T-cell (primary cell): ENCODE results near the gene PLIN5. TPM values are rescaled to one million over a fixed set of nuclear protein-coding genes. Genes with fewer than 3 reads are reported as not detected.

ENCODE experiments used
- ATAC-seq, 4 experiments: fragments of 200-7000 bp in 3 of 4; fragments of 150-1000 bp in 1 of 4; cut with Tn5 transposase; replicated peaks in 1 of 4; 1 replicate in 3 of 4; 2 replicates in 1 of 4; pipeline ENCODE4 v1.10.0; 2021; ENCODE audit warnings: moderate library complexity in 3 of 4, mild to moderate bottlenecking in 2 of 4, moderate number of reproducible peaks in 1 of 4
- CTCF ChIA-PET, 2 donors: fragments of 300-600 bp; sonication (Branson Sonifier 250); formaldehyde crosslinking; loops; one replicate each; lab custom pipeline; 2022; ENCODE audit warnings: antibody characterized with exemption in 2 of 2; lab: Charles Lee
- POLR2A ChIA-PET, 2 donors: fragments of 300-600 bp; sonication (Branson Sonifier 250); formaldehyde crosslinking; loops; one replicate each; lab custom pipeline; 2022; ENCODE audit warnings: antibody characterized with exemption in 2 of 2; lab: Charles Lee
- DNase-seq, 35 experiments: peaks; one replicate each; pipeline versions ENCODE4 v3.0.0 to v3.0.0-alpha.2; 2013 to 2023
- H3K27ac ChIP-seq: one replicate; pipeline ENCODE4 v1.5.1; 2013; ENCODE audit warnings: low read length
- H3K27me3 ChIP-seq, 2 experiments: replicated peaks in 1 of 2; 1 replicate in 1 of 2; 2 replicates in 1 of 2; pipeline versions ENCODE4 v1.6.1 to v1.7.0; 2013; ENCODE audit warnings: low read length in 1 of 2, mixed read lengths in 1 of 2; ENCODE audit not compliant: control insufficient read depth in 2 of 2, insufficient read depth in 2 of 2; ENCODE audit errors: extremely low read depth in 1 of 2
- H3K36me3 ChIP-seq, 2 donors: 1 replicate in 1 of 2; 2 replicates in 1 of 2; pipeline versions ENCODE4 v1.6.1 to v1.7.0; 2013; ENCODE audit warnings: low read length in 1 of 2; ENCODE audit not compliant: control insufficient read depth in 2 of 2, insufficient read depth in 1 of 2; ENCODE audit errors: extremely low read depth in 1 of 2
- H3K4me1 ChIP-seq, 2 experiments: 1 replicate in 1 of 2; 2 replicates in 1 of 2; pipeline versions ENCODE4 v1.6.1 to v1.7.0; 2013; ENCODE audit warnings: low read length in 2 of 2, mixed read lengths in 1 of 2; ENCODE audit not compliant: insufficient read depth in 2 of 2, control insufficient read depth in 1 of 2; ENCODE audit errors: extremely low read depth in 1 of 2
- H3K4me3 ChIP-seq, 2 donors: 1 replicate in 1 of 2; 2 replicates in 1 of 2; pipeline versions ENCODE4 v1.5.1 to v1.7.0; 2013; ENCODE audit warnings: mild to moderate bottlenecking in 2 of 2, low read length in 1 of 2, moderate library complexity in 1 of 2; ENCODE audit not compliant: control insufficient read depth in 1 of 2; ENCODE audit errors: extremely low read depth in 1 of 2
- H3K9me3 ChIP-seq: 2 replicates; pipeline ENCODE4 v1.7.0; 2013
- H3K27ac Mint-ChIP-seq, 2 donors: one replicate each; pipeline ENCODE4 v1.8.0; 2020 to 2021; ENCODE audit warnings: mild to moderate bottlenecking in 2 of 2, mixed read lengths in 2 of 2
- H3K27me3 Mint-ChIP-seq, 2 donors: one replicate each; pipeline ENCODE4 v1.8.0; 2021 to 2022; ENCODE audit warnings: mixed read lengths in 2 of 2
- H3K36me3 Mint-ChIP-seq: one replicate; pipeline ENCODE4 v1.8.0; 2021; ENCODE audit warnings: mixed read lengths
- H3K4me1 Mint-ChIP-seq, 3 donors: one replicate each; pipeline ENCODE4 v1.8.0; 2020 to 2022; ENCODE audit warnings: mixed read lengths in 3 of 3, mild to moderate bottlenecking in 1 of 3
- H3K4me3 Mint-ChIP-seq, 3 donors: one replicate each; pipeline ENCODE4 v1.8.0; 2020 to 2022; ENCODE audit warnings: mild to moderate bottlenecking in 3 of 3, mixed read lengths in 3 of 3, moderate library complexity in 3 of 3
- H3K9me3 Mint-ChIP-seq, 3 donors: one replicate each; pipeline ENCODE4 v1.8.0; 2020 to 2022; ENCODE audit warnings: mixed read lengths in 3 of 3
- WGBS: methylation state at CpG from one replicate; pipeline ENCODE4 v1.1.5; 2013; ENCODE audit warnings: missing lambda C conversion rate; ENCODE audit not compliant: insufficient coverage; 5-methylcytosine and 5-hydroxymethylcytosine counted together
- total RNA-seq, 35 experiments: library from RNA in 6 of 35; stranded (reverse) in 6 of 35; fragments of 120-200 nt in 1 of 35; gene quantifications; one replicate each; pipeline versions ENCODE4 v1.2.1 to v1.2.4 and lab custom pipeline; 2013 to 2026

PLIN5 gene
- total RNA-seq, 5 donors from 2014 or later (not counting 1 experiment from before 2014, with no cell fraction given) = 0.14 to 2.3 (median 0.99) TPM

GRCh38 chr19:4524808-4525562 lies 10.0 kb downstream of the PLIN5 start:
- Histone ChIP-seq H3K4me3 (no peak overlapping the region), H3K27ac (no peak overlapping the region), H3K4me1 (no peaks in the 10 kb centered on the region), H3K27me3 (peaks cover 0 to 20% of the 10 kb centered on the region in 2 experiments), H3K36me3 (no peaks in the 10 kb centered on the region), H3K9me3 (no peaks in the 10 kb centered on the region)
- peak in 33 of 35 experiments; percentile 30 to 73 (median 56) for DNase-seq
- Mint-ChIP-seq H3K27ac (no peak overlapping the region), H3K9me3 (no peaks in the 10 kb centered on the region), H3K27me3 (peaks cover 0 to 4% of the 10 kb centered on the region in 2 donors), H3K36me3 (no peaks in the 10 kb centered on the region), H3K4me3 (no peak overlapping the region), H3K4me1 (peaks cover 0 to 6% (median 0%) of the 10 kb centered on the region in 3 donors)
- WGBS = 74% methylated on average over 18 of the region's 23 CpGs
- ChIA-PET CTCF (interaction anchor here (0.6 to 0.9 kb wide), 4 partner anchors 53 to 293 kb away, joined by 3 to 9 read pairs (median 4); partner anchors contain the start of gene HDGFL2 (in 1 of the 2)), POLR2A (no interaction called here)
- ATAC-seq = peak; percentile 53 to 72 (median 62)

DNA sequence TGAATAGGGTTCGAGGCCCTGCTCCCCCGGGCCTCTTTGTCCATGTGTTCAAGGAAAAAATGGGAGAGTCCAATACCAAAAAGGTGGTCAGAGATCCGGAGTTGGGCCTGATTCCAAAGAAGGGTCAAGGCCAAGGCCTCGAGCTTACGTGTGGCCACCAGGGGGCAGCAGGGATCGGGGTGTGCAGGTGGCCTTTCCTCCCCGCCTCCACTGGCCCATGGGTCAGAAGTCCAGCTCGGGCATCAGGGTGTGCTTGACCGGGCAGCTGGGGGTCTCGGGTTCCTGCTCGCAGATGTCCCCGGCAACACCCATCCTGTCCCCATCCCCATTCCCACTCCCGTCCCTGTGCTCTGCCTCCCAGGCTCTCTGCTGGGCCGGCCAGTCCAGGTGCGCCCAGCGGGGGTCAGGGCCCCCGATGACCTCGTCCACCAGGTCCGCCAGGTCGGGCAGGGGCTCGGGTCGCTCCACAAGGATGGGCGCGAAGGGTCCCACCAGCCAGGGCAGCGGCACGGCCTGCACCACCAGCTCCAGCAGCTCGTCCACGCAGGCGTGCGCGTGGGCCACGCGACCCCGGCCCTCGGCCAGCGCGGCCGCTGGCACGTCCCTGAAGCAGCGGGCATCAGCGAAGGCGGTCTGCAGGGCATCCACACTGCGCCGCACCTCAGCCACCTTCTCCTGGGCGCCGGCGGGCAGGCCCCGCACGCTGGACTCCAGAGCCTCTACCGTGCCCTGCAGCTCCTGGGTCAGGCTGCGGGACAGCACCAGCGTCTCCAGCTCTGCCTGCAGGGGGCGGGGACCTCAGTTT lies 11.5 kb downstream of the PLIN5 start:
- no peaks in the 10 kb centered on the region for H3K36me3 ChIP-seq
- Mint-ChIP-seq H3K4me1 (peaks cover 0 to 6% (median 0%) of the 10 kb centered on the region in 3 donors), H3K27ac (no peak overlapping the region), H3K9me3 (no peaks in the 10 kb centered on the region), H3K36me3 (no peaks in the 10 kb centered on the region), H3K27me3 (peaks cover 0 to 13% of the 10 kb centered on the region in 2 donors), H3K4me3 (no peak overlapping the region)
- CTCF ChIA-PET = interaction anchor here (0.6 kb wide), 2 partner anchors 125 to 157 kb away, joined by 4 to 6 read pairs; no protein-coding TSS in a partner anchor
- DNase-seq = peak in 6 of 35 experiments; percentile 11 to 39 (median 16)
- peaks cover 0 to 28% of the 10 kb centered on the region in 2 experiments for H3K27me3 ChIP-seq
- no peak overlapping the region for H3K4me3 ChIP-seq
- POLR2A ChIA-PET = interaction anchor here in 1 of 2 donors (1.2 kb wide), 1 partner anchor 181 kb away, joined by 3 read pairs; no protein-coding TSS in a partner anchor
- WGBS = 77% methylated on average over 50 of the region's 53 CpGs
- H3K27ac ChIP-seq = no peak overlapping the region
- no peaks in the 10 kb centered on the region for H3K9me3 ChIP-seq
- H3K4me1 ChIP-seq = no peaks in the 10 kb centered on the region
- no peak for ATAC-seq

GRCh38 chr19:4522291-4523002 lies 12.6 kb downstream of the PLIN5 start:
- no peak for DNase-seq
- no peak for ATAC-seq
- ChIA-PET CTCF (interaction anchor here (0.6 kb wide), 2 partner anchors 43 to 126 kb away, joined by 4 read pairs; no protein-coding TSS in a partner anchor), POLR2A (interaction anchor here in 1 of 2 donors (1.2 kb wide), 1 partner anchor 179 kb away, joined by 3 read pairs; no protein-coding TSS in a partner anchor)
- Mint-ChIP-seq H3K4me3 (no peak overlapping the region), H3K4me1 (peaks cover 0 to 6% (median 0%) of the 10 kb centered on the region in 3 donors), H3K9me3 (no peaks in the 10 kb centered on the region), H3K27ac (no peak overlapping the region), H3K36me3 (no peaks in the 10 kb centered on the region), H3K27me3 (peaks cover 0 to 14% of the 10 kb centered on the region in 2 donors)
- no peaks in the 10 kb centered on the region for H3K36me3 ChIP-seq
- no peaks in the 10 kb centered on the region for H3K4me1 ChIP-seq
- no peak overlapping the region for H3K27ac ChIP-seq
- WGBS = 91% methylated on average over 7 of the region's 15 CpGs
- H3K27me3 ChIP-seq = peaks cover 0 to 33% of the 10 kb centered on the region in 2 experiments
- H3K4me3 ChIP-seq = no peak overlapping the region
- no peaks in the 10 kb centered on the region for H3K9me3 ChIP-seq

DNA sequence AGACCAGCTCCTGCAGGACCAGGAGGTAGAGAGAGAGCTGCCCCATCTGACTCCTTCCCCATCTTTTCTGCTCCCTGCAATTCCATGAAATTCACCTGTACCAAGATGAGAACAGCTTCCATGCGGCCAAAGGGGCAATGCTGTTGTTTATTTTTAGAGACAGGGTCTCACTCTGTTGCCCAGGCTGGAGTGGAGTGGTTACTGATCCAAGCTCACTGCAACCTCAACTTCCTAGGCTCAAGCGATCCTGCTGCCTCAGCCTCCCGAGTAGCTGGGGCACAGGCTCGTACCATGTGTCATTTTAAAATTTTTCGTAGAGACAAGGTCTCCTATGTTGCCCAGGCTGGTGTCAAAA lies 13.2 kb downstream of the PLIN5 start:
- DNase-seq (no peak), ATAC-seq (no peak)
- peaks cover 0 to 6% (median 0%) of the 10 kb centered on the region in 3 donors for H3K4me1 Mint-ChIP-seq
- Histone ChIP-seq H3K36me3 (no peaks in the 10 kb centered on the region), H3K27me3 (peaks cover 0 to 39% of the 10 kb centered on the region in 2 experiments), H3K4me1 (no peaks in the 10 kb centered on the region), H3K9me3 (no peaks in the 10 kb centered on the region), H3K4me3 (no peak overlapping the region), H3K27ac (no peak overlapping the region)
- H3K4me3 Mint-ChIP-seq = no peak overlapping the region
- POLR2A ChIA-PET = no interaction called here
- no peaks in the 10 kb centered on the region for H3K36me3 Mint-ChIP-seq
- CTCF ChIA-PET = interaction anchor here in 1 of 2 donors (0.5 to 0.6 kb wide), 2 partner anchors 43 to 468 kb away, joined by 3 to 4 read pairs; no protein-coding TSS in a partner anchor
- H3K27ac Mint-ChIP-seq = no peak overlapping the region
- peaks cover 0 to 17% of the 10 kb centered on the region in 2 donors for H3K27me3 Mint-ChIP-seq
- no peaks in the 10 kb centered on the region for H3K9me3 Mint-ChIP-seq
- WGBS = 69% methylated on average over 2 of the region's 5 CpGs

DNA sequence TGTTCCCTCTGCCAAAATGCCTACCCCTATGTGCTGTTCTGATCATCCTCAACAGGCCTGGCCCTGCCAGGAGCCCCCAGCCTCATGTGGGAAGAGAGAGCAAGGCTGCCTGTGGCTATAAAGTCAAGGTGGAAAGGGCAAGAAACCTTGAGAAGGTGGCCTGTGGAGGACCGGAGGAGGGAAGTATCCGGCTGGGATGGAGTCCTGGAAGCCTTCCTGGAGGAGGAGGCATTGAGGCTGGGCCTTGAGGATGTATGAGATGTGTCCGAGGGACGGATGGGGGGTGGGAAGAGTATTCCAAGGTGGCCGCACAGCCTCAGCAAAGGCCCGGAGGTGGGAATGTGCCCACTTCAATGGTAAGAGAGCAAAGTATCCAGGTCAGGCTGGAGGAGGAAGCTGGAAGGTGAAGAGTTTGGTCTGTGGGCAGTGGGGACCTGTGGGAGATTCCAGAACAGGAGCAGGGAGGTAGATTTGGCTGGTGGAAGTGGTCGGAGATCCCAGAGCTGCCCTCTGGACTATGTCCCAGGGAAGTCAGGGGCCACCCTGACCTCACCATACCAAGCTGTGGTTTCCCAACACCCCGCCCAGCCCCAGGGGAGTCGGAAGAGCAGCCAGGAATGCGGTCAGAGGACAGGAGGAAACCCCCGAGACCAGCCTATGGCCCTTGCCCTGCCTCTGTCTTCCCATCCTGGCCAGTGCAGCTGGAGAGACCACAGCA lies 13.7 kb downstream of the PLIN5 start:
- Mint-ChIP-seq H3K9me3 (no peaks in the 10 kb centered on the region), H3K4me3 (no peak overlapping the region), H3K27ac (no peak overlapping the region), H3K27me3 (peaks cover 0 to 17% of the 10 kb centered on the region in 2 donors), H3K36me3 (no peaks in the 10 kb centered on the region), H3K4me1 (peaks cover 0 to 6% (median 0%) of the 10 kb centered on the region in 3 donors)
- ChIA-PET CTCF (interaction anchor here in 1 of 2 donors (0.5 to 0.6 kb wide), 2 partner anchors 44 to 469 kb away, joined by 3 to 4 read pairs; no protein-coding TSS in a partner anchor), POLR2A (no interaction called here)
- no peak for ATAC-seq
- Histone ChIP-seq H3K4me1 (no peaks in the 10 kb centered on the region), H3K27me3 (peaks cover 0 to 42% of the 10 kb centered on the region in 2 experiments), H3K36me3 (no peaks in the 10 kb centered on the region), H3K27ac (no peak overlapping the region), H3K9me3 (no peaks in the 10 kb centered on the region), H3K4me3 (no peak overlapping the region)
- no peak for DNase-seq
- WGBS = 85% methylated on average over 8 of the region's 11 CpGs
